ENCODE results near the gene DBF4. TPM values are rescaled to one million over a fixed set of nuclear protein-coding genes. Genes with fewer than 3 reads are reported as not detected.
"Not testable (repeated sequence)": the region's sequence is repeated elsewhere in the genome, so short reads cannot be mapped to it uniquely, and the experiment has no call there.

The DBF4 gene
- total and polyA plus RNA-seq, 2 of the 4 experiments (the other 2 are of a cell fraction): 6.4 to 7.2 TPM

- BruUV-seq (replicated peaks); H2AK5ac ChIP-seq (ENCODE audit: low read depth, low read length); H2BK5ac ChIP-seq (ENCODE audit: low read depth, low read length, poor library complexity, severe bottlenecking); H3K36me3 ChIP-seq (ENCODE audit: control insufficient read depth, insufficient read depth, low read length); dilution Hi-C loops (cut with HindIII; ENCODE audit: low sequenced_read_pairs, unreplicated experiment); H3K4me3 ChIP-seq (ENCODE audit: insufficient read depth, low read depth, low read length); H2AK9ac ChIP-seq (replicated peaks; ENCODE audit: low read depth, low read length, poor library complexity); H3K23ac ChIP-seq (ENCODE audit: low read depth, low read length); POLR2A ChIA-PET (ENCODE audit: unreplicated experiment); H3K9me1 ChIP-seq (ENCODE audit: insufficient read depth, low read length); DNase-seq; H4K91ac ChIP-seq (ENCODE audit: insufficient read depth, low read depth, low read length); H4K5ac ChIP-seq (ENCODE audit: low read depth, low read length); H3K27ac ChIP-seq (ENCODE audit: insufficient read depth, low read length); H3K14ac ChIP-seq (replicated peaks; ENCODE audit: low read depth, low read length); H3K18ac ChIP-seq (ENCODE audit: low read depth, low read length); in situ Hi-C loops (cut with MboI; ENCODE audit: low sequenced_read_pairs); H3K27me3 ChIP-seq (ENCODE audit: control insufficient read depth, insufficient read depth, low read length); H2BK20ac ChIP-seq (ENCODE audit: low read depth, low read length); H3K4me2 ChIP-seq (ENCODE audit: low read depth, low read length); H3K9ac ChIP-seq (ENCODE audit: low read depth, low read length); intact Hi-C loops (cut with micrococcal nuclease); H2BK15ac ChIP-seq (ENCODE audit: low read depth, low read length); H3K4me1 ChIP-seq (ENCODE audit: control insufficient read depth, insufficient read depth, low read length); H3K4ac ChIP-seq (ENCODE audit: low read depth, low read length); H4K8ac ChIP-seq (ENCODE audit: low read depth in 2 of 2, low read length in 2 of 2); H2BK120ac ChIP-seq (ENCODE audit: low read depth, low read length); H4K20me1 ChIP-seq (ENCODE audit: insufficient read depth, low read length); H3K56ac ChIP-seq (ENCODE audit: extremely low read depth, insufficient read depth, low read length); ATAC-seq (ENCODE audit: low read depth); H2AFZ ChIP-seq (replicated peaks; ENCODE audit: low read length, poor library complexity): not testable (repeated sequence)
- H3K9me3 ChIP-seq (ENCODE audit: control insufficient read depth, insufficient read depth, low read length): peaks cover 18% of the 10 kb centered on the region
- CTCF ChIA-PET: interaction anchor here (0.6 kb wide), 1 partner anchor 120 kb away, joined by 5 read pairs; no protein-coding TSS in a partner anchor
- H3K79me1 ChIP-seq (ENCODE audit: low read depth in 1 of 2, low read length in 2 of 2): peaks cover 20 to 22% of the 10 kb centered on the region in 2 experiments
- WGBS, 2 experiments (ENCODE audit: extremely low coverage in 2 of 2, insufficient read length in 1 of 2): 100% methylated on average over 1 of the region's 6 CpGs; no CpG with 5 or more reads in 1 of the 2 experiments
Measured at GRCh38 chr7:87866533-87866932, 9.8 kb upstream of the DBF4 start.

All from IMR-90 (cell line).